Lung (tissue), 12 donors: ENCODE data around the gene BANK1. TPM values are rescaled to one million over a fixed set of nuclear protein-coding genes. Genes with fewer than 3 reads are reported as not detected.

Experiments used
- ATAC-seq: fragments of 200-7000 bp; cut with Tn5 transposase; one replicate; pipeline ENCODE4 v1.9.1; 2020; ENCODE audit warnings: moderate number of reproducible peaks; ENCODE audit not compliant: insufficient read depth, low FRiP score
- DNase-seq, 3 donors: peaks; one replicate each; pipeline ENCODE4 v3.0.0-alpha.2; 2013 to 2017
- H3K27ac ChIP-seq, 2 donors: one replicate each; pipeline ENCODE4 v1.5.1; 2013; ENCODE audit warnings: mild to moderate bottlenecking in 2 of 2, moderate library complexity in 2 of 2, control low read depth in 1 of 2, inconsistent platforms in 1 of 2, low read depth in 1 of 2, low read length in 1 of 2
- H3K27me3 ChIP-seq, 3 donors: one replicate each; pipeline ENCODE4 v1.5.1; 2013; ENCODE audit warnings: low read length in 2 of 3; ENCODE audit not compliant: control insufficient read depth in 3 of 3, insufficient read depth in 3 of 3
- H3K36me3 ChIP-seq, 4 donors: one replicate each; pipeline ENCODE4 v1.5.1; 2013; ENCODE audit warnings: low read length in 4 of 4, mild to moderate bottlenecking in 1 of 4, moderate library complexity in 1 of 4; ENCODE audit not compliant: control insufficient read depth in 4 of 4, insufficient read depth in 4 of 4
- H3K4me1 ChIP-seq, 5 donors: one replicate each; pipeline ENCODE4 v1.5.1; 2013; ENCODE audit warnings: low read length in 5 of 5, mild to moderate bottlenecking in 2 of 5, moderate library complexity in 1 of 5; ENCODE audit not compliant: control insufficient read depth in 5 of 5, insufficient read depth in 5 of 5
- H3K4me3 ChIP-seq: one replicate; pipeline ENCODE4 v1.5.1; 2013; ENCODE audit warnings: mild to moderate bottlenecking, control low read depth, moderate library complexity
- H3K9ac ChIP-seq, 2 donors: one replicate each; pipeline ENCODE4 v1.5.1; 2013; ENCODE audit warnings: low read length in 2 of 2, control low read depth in 1 of 2; ENCODE audit not compliant: insufficient read depth in 1 of 2
- H3K9me3 ChIP-seq, 4 donors: one replicate each; pipeline ENCODE4 v1.5.1; 2013; ENCODE audit warnings: low read length in 3 of 4, mild to moderate bottlenecking in 1 of 4, moderate library complexity in 1 of 4; ENCODE audit not compliant: control insufficient read depth in 4 of 4, insufficient read depth in 3 of 4
- WGBS, 2 donors: extraction: QIAGEN DNeasy Blood & Tissue Kit; methylation state at CpG; one replicate each; pipeline ENCODE4 v1.1.7; 2013; 5-methylcytosine and 5-hydroxymethylcytosine counted together
- polyA plus RNA-seq, 2 donors: library from polyadenylated mRNA; stranded (reverse); fragments of 200-250 nt; gene quantifications; one replicate each; pipeline ENCODE4 v1.2.1, GENCODE V29; 2013
- total RNA-seq, 2 donors: library from RNA; depleted of rRNA in 1 of 2; stranded (reverse); fragments of >200 nt in 1 of 2; gene quantifications; one replicate each; pipeline ENCODE4 v1.2.1, GENCODE V29; 2014 to 2021
- TF ChIP-seq, protein P1 (sequence below): IDR thresholded peaks from 2 replicates; pipeline ENCODE4 v1.5.1; 2012; ENCODE audit warnings: mild to moderate bottlenecking; ENCODE audit errors: control extremely low read depth, extremely low read depth
- donor health status: control.
- donor health status: control.
- donor health status: Bipolar disorder and iron deficiency.
- donor health status: healthy.
- donor health status: DM: yes; HTN: yes; CAD: no.

The BANK1 gene
- total and polyA plus RNA-seq, 4 donors, result 7.0 to 20.5 (median 8.9) TPM

GRCh38 chr4:102089850-102090621 lies 299.5 kb downstream of the BANK1 start:
- Histone ChIP-seq H3K36me3 (no peaks in the 10 kb centered on the region), H3K4me3 (no peak overlapping the region), H3K9ac (no peak overlapping the region), H3K9me3 (no peaks in the 10 kb centered on the region), H3K4me1 (no peaks in the 10 kb centered on the region), H3K27me3 (no peaks in the 10 kb centered on the region), H3K27ac (no peak overlapping the region)
- DNase-seq (no peak), ATAC-seq (no peak)
- WGBS, 2 donors, result 80 to 88% methylated on average over 5 of the region's 5 CpGs
- TF ChIP-seq, protein P1, sequence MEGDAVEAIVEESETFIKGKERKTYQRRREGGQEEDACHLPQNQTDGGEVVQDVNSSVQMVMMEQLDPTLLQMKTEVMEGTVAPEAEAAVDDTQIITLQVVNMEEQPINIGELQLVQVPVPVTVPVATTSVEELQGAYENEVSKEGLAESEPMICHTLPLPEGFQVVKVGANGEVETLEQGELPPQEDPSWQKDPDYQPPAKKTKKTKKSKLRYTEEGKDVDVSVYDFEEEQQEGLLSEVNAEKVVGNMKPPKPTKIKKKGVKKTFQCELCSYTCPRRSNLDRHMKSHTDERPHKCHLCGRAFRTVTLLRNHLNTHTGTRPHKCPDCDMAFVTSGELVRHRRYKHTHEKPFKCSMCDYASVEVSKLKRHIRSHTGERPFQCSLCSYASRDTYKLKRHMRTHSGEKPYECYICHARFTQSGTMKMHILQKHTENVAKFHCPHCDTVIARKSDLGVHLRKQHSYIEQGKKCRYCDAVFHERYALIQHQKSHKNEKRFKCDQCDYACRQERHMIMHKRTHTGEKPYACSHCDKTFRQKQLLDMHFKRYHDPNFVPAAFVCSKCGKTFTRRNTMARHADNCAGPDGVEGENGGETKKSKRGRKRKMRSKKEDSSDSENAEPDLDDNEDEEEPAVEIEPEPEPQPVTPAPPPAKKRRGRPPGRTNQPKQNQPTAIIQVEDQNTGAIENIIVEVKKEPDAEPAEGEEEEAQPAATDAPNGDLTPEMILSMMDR, result no peak

DNA sequence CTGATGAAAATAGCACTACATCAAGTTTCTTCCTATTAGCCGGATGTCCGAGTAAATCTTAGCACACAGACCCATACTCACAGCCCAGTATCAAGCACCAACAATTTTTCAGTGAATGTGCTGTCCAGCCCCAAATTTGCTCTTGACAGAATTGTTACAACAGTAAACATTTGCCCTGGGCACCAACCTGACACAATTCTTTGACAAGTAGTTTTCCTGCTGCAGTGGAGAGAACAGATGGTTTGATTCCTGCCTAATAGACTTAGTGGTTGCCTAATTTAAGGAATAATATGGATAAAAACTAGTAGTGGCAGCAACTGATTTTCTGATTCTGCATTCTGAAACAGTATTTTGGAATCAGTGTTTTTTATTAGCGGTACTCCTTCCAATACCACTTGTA lies 301.1 kb downstream of the BANK1 start:
- Histone ChIP-seq H3K27me3 (no peaks in the 10 kb centered on the region), H3K4me3 (no peak overlapping the region), H3K4me1 (no peaks in the 10 kb centered on the region), H3K9ac (no peak overlapping the region), H3K9me3 (no peaks in the 10 kb centered on the region), H3K27ac (no peak overlapping the region), H3K36me3 (no peaks in the 10 kb centered on the region)
- no peak for DNase-seq
- WGBS, 2 donors, result 95 to 97% methylated on average over 3 of the region's 3 CpGs
- TF ChIP-seq, protein P1, result no peak
- ATAC-seq, result no peak

GRCh38 chr4:102094481-102094880 lies 304.0 kb downstream of the BANK1 start:
- Histone ChIP-seq H3K4me1 (no peaks in the 10 kb centered on the region), H3K36me3 (no peaks in the 10 kb centered on the region), H3K9ac (no peak overlapping the region), H3K4me3 (no peak overlapping the region), H3K9me3 (no peaks in the 10 kb centered on the region), H3K27ac (no peak overlapping the region), H3K27me3 (no peaks in the 10 kb centered on the region)
- TF ChIP-seq, protein P1, result no peak
- WGBS, 2 donors, result 63 to 80% methylated on average over 1 of the region's 1 CpG
- ATAC-seq (no peak), DNase-seq (no peak)
